CD4-positive, alpha-beta T cell (primary cell): ENCODE results near the gene NELFA. TPM values are rescaled to one million over a fixed set of nuclear protein-coding genes. Genes with fewer than 3 reads are reported as not detected.

Experiments used
- ATAC-seq: fragments of 200-7000 bp; cut with Tn5 transposase; one replicate; pipeline ENCODE4 v1.10.0; 2022; ENCODE audit warnings: mild to moderate bottlenecking; ENCODE audit not compliant: poor library complexity
- CTCF ChIA-PET: fragments of 350-600 bp; sonication (Branson Sonifier 250); formaldehyde crosslinking; loops from one replicate; lab custom pipeline; 2021; ENCODE audit warnings: antibody characterized with exemption, inconsistent platforms; lab: Charles Lee
- POLR2A ChIA-PET: fragments of 350-600 bp; sonication (Branson Sonifier 250); formaldehyde crosslinking; loops from one replicate; lab custom pipeline; 2021; ENCODE audit warnings: antibody characterized with exemption, inconsistent platforms; lab: Charles Lee
- DNase-seq, 14 experiments: peaks; one replicate each; pipeline ENCODE4 v3.0.0-alpha.2; 2013 to 2020; ENCODE audit warnings: mixed read lengths in 2 of 14
- H3K27ac ChIP-seq, 2 donors: one replicate each; pipeline versions ENCODE4 v1.5.1 to v1.7.0; 2013; ENCODE audit warnings: low read length in 2 of 2, low read depth in 1 of 2, mild to moderate bottlenecking in 1 of 2
- H3K27me3 ChIP-seq, 2 experiments: 1 replicate in 1 of 2; 2 replicates in 1 of 2; pipeline versions ENCODE4 v1.6.1 to v1.7.0; 2013; ENCODE audit warnings: low read length in 2 of 2, control low read depth in 1 of 2, mild to moderate bottlenecking in 1 of 2, moderate library complexity in 1 of 2; ENCODE audit not compliant: insufficient read depth in 2 of 2, control insufficient read depth in 1 of 2
- H3K36me3 ChIP-seq: one replicate; pipeline ENCODE4 v1.6.1; 2013; ENCODE audit warnings: low read length, control low read depth; ENCODE audit not compliant: insufficient read depth
- H3K4me1 ChIP-seq: one replicate; pipeline ENCODE4 v1.6.1; 2013; ENCODE audit warnings: low read length, control low read depth; ENCODE audit not compliant: insufficient read depth
- H3K4me3 ChIP-seq: one replicate; pipeline ENCODE4 v1.5.1; 2013; ENCODE audit warnings: mild to moderate bottlenecking, low read length, moderate library complexity
- H3K9me3 ChIP-seq, 2 experiments: 1 replicate in 1 of 2; 2 replicates in 1 of 2; pipeline versions ENCODE4 v1.6.1 to v1.7.0; 2013; ENCODE audit warnings: low read length in 2 of 2, mild to moderate bottlenecking in 2 of 2, control low read depth in 1 of 2, moderate library complexity in 1 of 2; ENCODE audit not compliant: control insufficient read depth in 1 of 2, insufficient read depth in 1 of 2
- H3K27ac Mint-ChIP-seq: one replicate; pipeline ENCODE4 v1.8.0; 2020; ENCODE audit warnings: mixed read lengths
- H3K27me3 Mint-ChIP-seq: one replicate; pipeline ENCODE4 v1.8.0; 2021; ENCODE audit warnings: mixed read lengths
- H3K36me3 Mint-ChIP-seq: one replicate; pipeline ENCODE4 v1.8.0; 2021; ENCODE audit warnings: low read depth, mixed read lengths
- H3K4me1 Mint-ChIP-seq: one replicate; pipeline ENCODE4 v1.8.0; 2021; ENCODE audit warnings: low read depth, mixed read lengths
- H3K4me3 Mint-ChIP-seq: one replicate; pipeline ENCODE4 v1.8.0; 2020; ENCODE audit warnings: mild to moderate bottlenecking, mixed read lengths
- H3K9me3 Mint-ChIP-seq: one replicate; pipeline ENCODE4 v1.8.0; 2020; ENCODE audit warnings: mixed read lengths
- intact Hi-C, 2 experiments: fragments of 100-400 bp; cut with DNase I in 1 of 2; cut with micrococcal nuclease in 1 of 2; formaldehyde crosslinking; loops; one replicate each; pipeline versions ENCODE4 v1.15.1 to v1.9.0; 2023 to 2025; cut with DNase I, micrococcal nuclease
- total RNA-seq, 174 experiments: library from RNA in 2 of 174; stranded (reverse) in 2 of 174; gene quantifications; one replicate each; pipeline ENCODE4 v1.2.3 and lab custom pipeline; 2021 to 2026
- TF ChIP-seq, protein P1 (sequence below): fragments of 200-600 bp; IDR thresholded peaks from one replicate; pipeline ENCODE4 v1.8.0; 2022; ENCODE audit warnings: antibody characterized with exemption, mild to moderate bottlenecking

NELFA gene
- total RNA-seq, 2 experiments from 2014 or later, result 39.9 to 40.1 TPM

DNA sequence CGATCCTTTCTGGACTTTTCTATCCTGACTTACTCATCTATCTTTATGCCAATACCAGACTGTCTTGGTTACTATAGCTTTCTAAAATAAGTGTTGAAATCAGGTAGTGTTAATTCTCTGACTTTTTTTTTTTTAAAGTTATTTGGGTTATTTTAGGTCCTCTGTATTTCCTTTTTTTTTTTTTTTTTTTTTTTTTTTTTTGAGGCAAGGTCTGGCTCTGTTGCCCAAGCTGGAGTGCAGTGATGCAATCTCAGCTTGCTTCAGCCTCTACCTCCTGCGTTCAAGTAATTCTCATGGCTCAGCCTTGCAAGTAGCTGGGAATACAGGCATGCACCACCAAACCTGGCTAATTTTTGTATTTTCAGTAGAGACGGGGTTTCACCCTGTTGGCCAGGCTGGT lies 2.8 kb upstream of the NELFA start:
- Mint-ChIP-seq H3K27ac (no peak overlapping the region), H3K4me1 (peaks cover 22% of the 10 kb centered on the region), H3K36me3 (peaks cover 23% of the 10 kb centered on the region), H3K9me3 (no peaks in the 10 kb centered on the region), H3K27me3 (no peaks in the 10 kb centered on the region), H3K4me3 (no peak overlapping the region)
- Histone ChIP-seq H3K4me3 (no peak overlapping the region), H3K27me3 (no peaks in the 10 kb centered on the region), H3K9me3 (no peaks in the 10 kb centered on the region), H3K36me3 (no peaks in the 10 kb centered on the region), H3K4me1 (peaks cover 24% of the 10 kb centered on the region), H3K27ac (no peak overlapping the region)
- DNase-seq, result peak in 2 of 14 experiments; percentile 33
- ATAC-seq, result no peak
- intact Hi-C loops, result no loop called here
- POLR2A ChIA-PET, result no interaction called here
- CTCF ChIA-PET, result no interaction called here
- TF ChIP-seq, protein P1, sequence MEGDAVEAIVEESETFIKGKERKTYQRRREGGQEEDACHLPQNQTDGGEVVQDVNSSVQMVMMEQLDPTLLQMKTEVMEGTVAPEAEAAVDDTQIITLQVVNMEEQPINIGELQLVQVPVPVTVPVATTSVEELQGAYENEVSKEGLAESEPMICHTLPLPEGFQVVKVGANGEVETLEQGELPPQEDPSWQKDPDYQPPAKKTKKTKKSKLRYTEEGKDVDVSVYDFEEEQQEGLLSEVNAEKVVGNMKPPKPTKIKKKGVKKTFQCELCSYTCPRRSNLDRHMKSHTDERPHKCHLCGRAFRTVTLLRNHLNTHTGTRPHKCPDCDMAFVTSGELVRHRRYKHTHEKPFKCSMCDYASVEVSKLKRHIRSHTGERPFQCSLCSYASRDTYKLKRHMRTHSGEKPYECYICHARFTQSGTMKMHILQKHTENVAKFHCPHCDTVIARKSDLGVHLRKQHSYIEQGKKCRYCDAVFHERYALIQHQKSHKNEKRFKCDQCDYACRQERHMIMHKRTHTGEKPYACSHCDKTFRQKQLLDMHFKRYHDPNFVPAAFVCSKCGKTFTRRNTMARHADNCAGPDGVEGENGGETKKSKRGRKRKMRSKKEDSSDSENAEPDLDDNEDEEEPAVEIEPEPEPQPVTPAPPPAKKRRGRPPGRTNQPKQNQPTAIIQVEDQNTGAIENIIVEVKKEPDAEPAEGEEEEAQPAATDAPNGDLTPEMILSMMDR, result no peak

DNA sequence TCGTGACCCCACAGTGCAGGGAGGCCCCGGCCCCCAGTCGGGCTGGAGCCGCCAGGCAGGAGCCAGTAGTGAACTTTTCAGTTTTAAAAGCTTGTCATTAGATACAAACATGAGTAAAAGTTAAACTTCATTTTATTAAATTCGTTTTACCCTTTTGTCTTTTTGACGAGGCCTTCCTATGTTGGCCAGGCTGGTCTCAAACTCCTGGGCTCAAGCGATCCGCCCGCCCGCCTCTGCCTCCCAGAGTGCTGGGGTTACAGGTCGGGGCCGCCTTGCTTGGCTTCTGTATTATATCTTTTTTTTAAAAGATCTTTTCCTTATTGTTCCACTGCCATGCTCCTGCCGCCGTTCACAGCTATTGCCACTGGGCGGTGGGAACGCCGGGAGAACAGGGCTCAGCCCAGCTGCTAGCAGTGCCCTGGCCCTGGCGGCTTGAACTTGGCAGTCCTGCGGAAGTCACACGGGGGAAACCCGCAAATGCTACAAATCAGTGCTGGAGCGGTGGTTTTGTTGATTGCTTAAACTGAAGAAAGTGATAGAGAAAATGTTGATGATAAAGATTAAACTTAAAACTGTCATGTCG lies 968 bp upstream of the NELFA start:
- Mint-ChIP-seq H3K27ac (peak overlapping the region; percentile 95), H3K4me1 (peaks cover 39% of the 10 kb centered on the region), H3K4me3 (peak overlapping the region; percentile 98), H3K36me3 (peaks cover 40% of the 10 kb centered on the region), H3K27me3 (no peaks in the 10 kb centered on the region), H3K9me3 (no peaks in the 10 kb centered on the region)
- no peaks in the 10 kb centered on the region for H3K27me3 ChIP-seq
- POLR2A ChIA-PET, result interaction anchor here (0.8 to 2.2 kb wide), 16 partner anchors 9 to 1078 kb away, joined by 3 to 10 read pairs (median 4); partner anchors contain the start of genes FAM193A, FAM53A, GAK and HAUS3
- H3K9me3 ChIP-seq, result no peaks in the 10 kb centered on the region
- ATAC-seq, result peak; percentile 19
- DNase-seq, result peak; percentile 17 to 85 (median 46)
- peaks cover 8% of the 10 kb centered on the region for H3K36me3 ChIP-seq
- peaks cover 31% of the 10 kb centered on the region for H3K4me1 ChIP-seq
- TF ChIP-seq, protein P1, result peak; percentile 5
- peak overlapping the region; percentile 87 for H3K4me3 ChIP-seq
- peak overlapping the region; percentile 84 to 99 for H3K27ac ChIP-seq
- CTCF ChIA-PET, result interaction anchor here (1.1 kb wide), 1 partner anchor 409 kb away, joined by 3 read pairs; the partner anchor contains the start of gene CFAP99
- intact Hi-C loops, result loop anchor here in 1 of 2 experiments (2.0 to 10.0 kb wide), 9 partner anchors 137 to 1335 kb away; partner anchors contain the start of genes ATP5ME, CFAP99, GRK4 and HTT

DNA sequence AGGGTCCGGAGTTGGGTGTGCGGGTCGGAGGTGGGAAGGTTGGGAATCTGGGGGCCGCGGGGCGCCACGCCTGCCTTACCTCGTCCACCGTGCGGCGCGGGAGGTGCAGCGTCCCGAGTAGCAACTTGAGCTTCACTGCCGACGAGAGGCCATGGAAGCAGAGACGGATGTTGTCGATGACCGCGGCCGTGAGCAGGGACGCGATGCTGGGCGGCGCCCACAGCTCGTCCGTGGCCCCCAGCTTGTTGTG lies 178 bp downstream of the NELFA start:
- intact Hi-C loops, result loop anchor here in 1 of 2 experiments (1.0 to 10.0 kb wide), 10 partner anchors 33 to 1334 kb away; partner anchors contain the start of genes ATP5ME, CFAP99, GRK4 and HTT
- peak overlapping the region; percentile 97 to 99 for H3K27ac ChIP-seq
- peak; percentile 10 for ATAC-seq
- no peaks in the 10 kb centered on the region for H3K27me3 Mint-ChIP-seq
- no peaks in the 10 kb centered on the region for H3K9me3 ChIP-seq
- no peaks in the 10 kb centered on the region for H3K27me3 ChIP-seq
- H3K36me3 Mint-ChIP-seq, result peaks cover 45% of the 10 kb centered on the region
- H3K4me1 ChIP-seq, result peaks cover 31% of the 10 kb centered on the region
- H3K9me3 Mint-ChIP-seq, result no peaks in the 10 kb centered on the region
- CTCF ChIA-PET, result interaction anchor here (1.2 kb wide), 1 partner anchor 301 kb away, joined by 3 read pairs; no protein-coding TSS in a partner anchor
- peak overlapping the region; percentile 87 for H3K4me3 ChIP-seq
- POLR2A ChIA-PET, result interaction anchor here (0.5 to 2.2 kb wide), 11 partner anchors 13 to 1076 kb away, joined by 3 to 10 read pairs (median 4); partner anchors contain the start of genes FAM193A, FAM53A, GAK and MXD4
- H3K4me1 Mint-ChIP-seq, result peaks cover 39% of the 10 kb centered on the region
- H3K36me3 ChIP-seq, result peaks cover 12% of the 10 kb centered on the region
- peak overlapping the region; percentile 98 for H3K4me3 Mint-ChIP-seq
- H3K27ac Mint-ChIP-seq, result peak overlapping the region; percentile 95
- DNase-seq, result no peak
- TF ChIP-seq, protein P1, result no peak
